Measurements from ENCODE around the gene SESN2.
"Not testable (repeated sequence)": the region's sequence is repeated elsewhere in the genome, so short reads cannot be mapped to it uniquely, and the experiment has no call there.

The SESN2 gene

GRCh38 chr1:28291711-28292110 is 32.4 kb downstream of the SESN2 start:
- DNase-seq, result no peak

- DNase-seq, result no peak
Measured at GRCh38 chr1:28295936-28296335, 36.6 kb downstream of the SESN2 start.

DNA sequence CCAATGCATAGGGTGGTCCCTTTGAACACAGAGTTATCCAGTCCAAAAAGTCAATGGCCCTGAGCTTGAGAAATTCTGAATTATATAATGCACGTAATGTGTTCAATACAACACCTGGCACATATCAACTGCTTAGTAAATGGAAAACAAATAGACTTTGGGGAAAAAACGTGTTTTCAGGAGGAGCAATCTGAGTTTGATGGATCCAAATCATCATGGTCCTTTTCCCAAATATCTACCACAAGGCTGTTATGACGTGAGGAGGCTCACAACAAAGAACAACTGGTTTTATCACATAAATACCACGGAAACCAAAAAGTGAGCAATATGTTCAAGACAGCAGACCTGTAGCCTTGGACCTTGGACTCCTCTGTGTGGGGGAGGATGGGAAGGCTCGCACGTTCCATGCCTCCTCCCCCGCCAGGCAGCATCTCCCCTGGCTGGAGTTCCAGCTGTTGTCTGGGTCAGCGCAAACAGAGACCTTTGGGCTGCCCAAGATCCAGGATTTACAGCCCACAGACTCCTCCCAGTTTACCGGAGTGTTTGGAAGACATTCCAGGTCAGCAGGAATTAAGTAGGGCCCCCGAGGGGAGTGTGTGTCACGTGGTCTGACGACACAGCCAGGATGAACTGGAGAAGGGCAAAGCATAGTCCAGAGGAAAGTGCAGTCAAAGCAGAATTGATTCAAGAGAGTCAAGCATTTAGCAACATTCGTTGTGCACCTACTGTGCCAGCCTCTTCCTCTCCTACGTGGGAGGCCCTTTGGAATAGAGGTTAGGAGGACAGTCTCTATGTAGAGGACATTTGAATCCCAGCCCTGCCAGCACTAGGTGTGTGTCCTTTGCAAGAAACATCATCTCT is 37.3 kb downstream of the SESN2 start:
- DNase-seq, result peak; percentile 40

- DNase-seq, result no peak
Measured at GRCh38 chr1:28297826-28298225, 38.5 kb downstream of the SESN2 start.

GRCh38 chr1:28298438-28298837 is 39.1 kb downstream of the SESN2 start:
- no peak for DNase-seq

DNA sequence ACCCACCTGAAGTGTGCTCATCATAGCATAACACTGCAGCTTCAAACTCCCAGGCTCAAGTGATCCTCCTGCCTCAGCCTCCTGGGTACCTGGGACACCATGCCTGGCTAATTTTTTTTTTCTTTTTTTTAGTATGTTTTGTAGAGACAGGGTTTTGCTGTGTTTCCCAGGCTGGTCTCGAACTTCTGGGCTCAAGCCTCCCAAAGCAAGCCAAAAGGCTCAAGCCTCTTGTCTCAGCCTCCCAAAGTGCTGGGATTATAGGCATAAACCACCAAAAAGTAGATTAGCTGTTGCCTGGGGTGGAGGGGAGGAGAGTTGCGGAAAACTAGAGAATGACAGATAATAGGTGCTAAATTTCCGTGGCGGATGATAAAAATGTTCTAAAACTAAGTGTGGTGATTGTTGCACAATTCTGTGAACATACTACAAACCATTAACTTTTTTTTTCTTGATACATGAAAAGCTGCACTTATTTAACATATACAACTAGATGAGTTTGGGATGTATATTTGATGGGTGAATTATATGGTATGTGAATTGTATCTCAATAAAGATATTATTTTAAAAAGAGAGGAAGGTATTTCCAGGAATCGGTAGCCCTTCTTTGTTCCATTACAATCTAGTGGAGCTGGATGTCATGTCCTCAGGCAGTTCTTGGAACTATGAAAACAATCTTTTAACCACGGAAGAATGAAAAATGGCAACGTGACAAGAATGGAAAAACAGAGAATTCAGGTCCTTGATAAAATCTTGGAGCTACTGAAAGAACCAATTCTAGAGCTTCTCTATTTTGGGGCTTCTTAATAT is 42.3 kb downstream of the SESN2 start:
- peak; percentile 26 for DNase-seq

DNA sequence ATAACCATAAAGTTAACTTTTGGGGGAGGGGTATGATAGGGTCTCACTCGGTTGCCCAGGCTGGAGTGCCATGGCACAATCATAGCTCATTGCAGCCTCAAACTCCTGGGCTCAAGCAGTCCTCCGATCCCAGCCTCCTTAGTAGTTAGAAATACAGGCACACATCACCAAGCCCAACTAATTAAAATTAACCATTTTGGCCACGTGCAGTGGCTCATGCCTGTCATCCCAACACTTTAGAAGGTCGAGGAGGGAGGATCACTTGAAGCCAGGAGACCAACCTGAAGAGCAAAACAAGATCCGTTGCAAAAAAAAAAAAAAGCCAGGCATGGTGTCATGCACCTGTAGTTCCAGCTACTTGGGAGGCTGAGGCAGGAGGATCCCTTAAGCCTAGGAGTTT is 42.9 kb downstream of the SESN2 start:
- DNase-seq, result no peak

DNA sequence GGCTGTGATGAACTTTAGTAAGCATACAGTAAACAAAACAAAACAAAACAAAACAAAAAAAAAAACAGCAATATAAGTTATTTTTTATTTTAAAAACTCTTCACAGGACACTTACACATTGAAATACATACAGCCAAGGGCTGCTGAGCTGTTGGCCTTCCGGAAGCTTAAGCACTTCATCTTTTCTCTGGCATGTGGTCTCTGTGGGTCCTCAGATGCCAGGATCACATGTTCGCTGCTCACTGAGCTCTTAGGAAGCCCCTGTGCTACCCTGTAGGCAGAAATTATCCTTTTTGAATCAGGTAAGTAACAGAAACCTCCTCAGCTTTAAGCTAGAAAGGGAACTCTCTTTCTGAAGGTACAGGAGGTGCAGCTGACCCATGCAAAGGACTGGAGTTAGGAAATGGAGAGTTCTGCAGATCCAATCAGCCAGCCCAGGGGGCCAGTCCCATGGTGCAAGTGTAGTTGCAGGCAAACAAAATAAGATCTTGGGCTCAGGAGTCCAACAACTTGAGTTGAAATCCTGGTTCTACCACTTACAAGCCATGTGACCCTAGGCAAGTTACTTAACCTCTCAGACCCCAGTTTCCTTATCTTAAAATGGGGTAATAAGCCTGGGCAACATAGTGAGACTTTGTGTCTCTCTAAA is 47.1 kb downstream of the SESN2 start:
- DNase-seq, result no peak

GRCh38 chr1:28308750-28309149 is 49.4 kb downstream of the SESN2 start:
- no peak for DNase-seq

DNA sequence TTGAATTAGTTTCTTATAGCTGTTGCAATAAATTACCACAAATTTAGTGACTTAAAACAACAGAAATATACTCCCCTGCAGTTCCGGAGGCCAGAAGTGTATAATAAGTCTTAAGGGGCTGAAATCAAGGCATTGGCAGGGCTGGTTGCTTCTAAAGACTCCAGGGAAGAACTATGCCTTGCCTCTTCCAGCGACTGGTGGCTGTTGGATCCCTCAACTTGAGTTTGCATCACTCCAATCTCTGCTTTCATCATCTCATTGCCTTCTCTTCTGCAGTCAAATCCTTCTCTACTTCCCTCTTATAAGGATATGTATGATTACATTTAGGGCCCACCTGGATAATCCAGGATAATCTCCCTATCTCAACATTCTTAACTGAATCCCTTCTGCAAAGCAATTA is 50.4 kb downstream of the SESN2 start:
- no peak for DNase-seq

GRCh38 chr1:28313702-28314546 is 54.6 kb downstream of the SESN2 start:
- DNase-seq, result peak; percentile 13

DNA sequence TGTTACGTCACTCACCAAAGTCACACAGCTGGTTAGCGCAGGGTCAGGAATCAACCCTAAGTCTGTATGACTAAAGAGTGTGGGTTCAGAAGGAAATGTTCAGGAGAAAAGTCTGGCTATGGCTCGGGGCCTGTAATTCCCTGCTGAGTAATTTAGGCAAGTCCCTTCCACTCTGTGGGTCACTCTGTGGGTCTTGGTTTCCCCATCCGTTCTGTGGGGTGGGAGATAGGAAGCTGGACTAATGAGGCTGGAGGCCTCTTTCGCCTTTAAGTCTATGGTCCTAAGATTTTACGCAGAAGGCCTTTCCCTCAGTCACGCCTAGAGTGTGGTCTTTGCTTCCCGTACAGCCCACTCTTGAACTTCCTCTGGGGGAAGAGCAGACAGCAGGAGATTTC is 55.2 kb downstream of the SESN2 start:
- DNase-seq, result no peak

DNA sequence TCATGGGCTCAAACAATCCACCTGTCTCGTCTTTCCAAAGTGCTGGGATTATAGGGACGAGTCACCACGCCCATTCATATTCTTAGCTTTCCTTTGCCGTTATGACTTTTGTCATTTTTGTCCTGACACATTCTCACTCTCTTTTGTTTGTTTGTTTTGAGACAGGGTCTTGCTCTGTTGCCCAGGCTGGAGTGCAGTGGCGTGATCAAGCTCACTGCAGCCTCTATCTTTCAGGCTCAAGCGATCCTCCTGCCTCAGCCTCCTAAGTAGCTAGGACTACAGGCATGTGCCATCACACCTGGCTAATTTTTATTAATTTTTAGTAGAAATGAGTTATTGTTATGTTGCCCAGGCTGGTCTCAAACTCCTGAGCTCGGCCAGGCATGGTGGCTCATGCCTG is 57.7 kb downstream of the SESN2 start:
- no peak for DNase-seq

- DNase-seq, result no peak
Measured at GRCh38 chr1:28322194-28322593, 62.9 kb downstream of the SESN2 start.

- DNase-seq, result no peak
Measured at GRCh38 chr1:28323720-28324119, 64.4 kb downstream of the SESN2 start.

- DNase-seq, result no peak
Measured at GRCh38 chr1:28326515-28326914, 67.2 kb downstream of the SESN2 start.

DNA sequence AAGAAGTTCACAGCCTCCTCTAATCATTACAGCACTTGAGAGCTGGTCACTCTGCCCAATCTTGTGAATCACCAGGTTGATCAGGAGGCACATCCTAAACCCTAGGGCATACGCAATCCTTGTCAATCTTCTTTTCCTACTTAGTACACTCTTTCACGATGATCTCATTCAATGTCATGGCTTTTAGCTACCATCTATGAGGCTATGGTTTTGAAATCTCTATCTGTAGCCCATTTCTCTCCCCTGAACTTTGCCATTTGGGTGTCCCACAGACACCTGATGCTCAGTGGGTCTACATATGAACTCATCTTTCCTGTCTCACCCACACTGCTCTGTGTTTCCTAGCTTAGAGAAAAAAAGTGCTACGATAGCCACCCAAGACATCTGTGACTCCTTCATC is 67.7 kb downstream of the SESN2 start:
- DNase-seq, result no peak

DNA sequence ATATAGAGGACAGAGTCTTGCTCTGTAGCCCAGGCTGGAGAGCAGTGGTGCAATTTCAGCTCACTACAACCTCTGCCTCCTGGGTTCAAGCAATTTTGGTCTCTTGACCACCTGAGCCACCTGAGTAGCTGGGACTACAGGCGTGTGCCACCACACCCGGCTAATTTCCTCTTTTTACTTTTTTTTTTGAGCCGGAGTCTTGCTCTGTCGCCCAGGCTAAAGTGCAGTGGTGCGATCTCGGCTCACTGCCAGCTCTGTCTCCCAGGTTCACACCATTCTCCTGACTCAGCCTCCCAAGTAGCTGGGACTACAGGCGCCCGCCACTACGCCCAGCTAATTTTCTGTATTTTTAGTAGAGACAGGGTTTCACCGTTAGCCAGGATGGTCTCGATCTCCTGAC is 68.1 kb downstream of the SESN2 start:
- DNase-seq, result not testable (repeated sequence)

DNA sequence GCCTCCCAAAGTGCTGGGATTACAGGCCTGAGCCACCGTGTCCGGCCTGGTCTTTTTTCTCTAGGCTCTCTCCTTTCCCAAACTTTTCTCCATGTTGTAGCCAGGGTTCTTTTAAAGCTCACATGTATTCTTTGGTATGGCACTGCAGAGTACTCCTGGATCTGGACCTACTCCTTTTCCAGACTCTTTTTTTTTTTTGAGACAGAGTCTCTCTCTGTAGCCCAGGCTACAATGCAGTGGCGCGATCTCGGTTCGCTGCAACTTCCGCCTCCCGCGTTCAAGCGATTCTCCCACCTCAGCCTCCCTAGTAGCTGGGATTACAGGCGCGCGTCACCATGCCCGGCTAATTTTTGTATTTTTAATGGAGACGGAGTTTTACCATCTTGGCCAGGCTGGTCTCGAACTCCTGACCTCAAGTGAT is 68.9 kb downstream of the SESN2 start:
- no peak for DNase-seq

DNA sequence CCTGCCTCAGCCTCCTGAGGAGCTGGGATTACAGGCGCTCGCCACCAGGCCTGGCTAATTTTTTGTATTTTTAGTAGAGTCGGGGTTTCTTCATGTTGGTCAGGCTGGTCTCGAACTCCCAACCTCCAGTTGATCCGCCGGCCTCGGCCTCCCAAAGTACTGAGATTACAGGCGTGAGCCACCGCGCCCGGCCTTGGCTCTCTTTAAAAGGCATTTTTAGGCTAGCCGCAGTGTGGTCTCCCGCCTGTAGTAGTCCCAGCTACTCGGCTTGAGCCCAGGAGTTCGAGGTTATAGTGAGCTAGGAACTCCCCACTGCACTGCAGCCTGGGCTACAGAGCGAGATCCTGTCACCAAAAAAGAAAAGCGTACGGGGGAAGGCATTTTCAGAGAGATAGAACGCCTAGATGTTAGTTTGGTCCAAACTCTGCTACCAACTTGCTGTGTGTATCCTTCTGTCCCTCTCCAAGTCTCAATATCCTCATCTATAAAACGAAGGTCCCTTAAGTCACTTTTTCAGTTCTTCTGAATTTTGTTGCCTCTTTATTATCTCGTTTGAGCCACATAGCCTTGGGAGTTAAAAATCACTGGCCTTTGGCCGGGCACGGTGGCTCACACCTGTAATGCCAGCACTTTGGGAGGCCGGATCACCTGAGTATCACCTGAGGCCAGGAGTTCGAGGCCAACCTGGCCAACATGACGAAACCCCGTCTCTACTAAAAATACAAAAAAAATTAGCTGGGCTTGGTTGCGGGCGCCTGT is 70.3 kb downstream of the SESN2 start:
- DNase-seq, result peak; percentile 25
